SK-N-SH (cell line): ENCODE data around the gene LRRC45. TPM values are rescaled to one million over a fixed set of nuclear protein-coding genes. Genes with fewer than 3 reads are reported as not detected.

ENCODE experiments used
- CTCF ChIA-PET: fragments of 300-600, 350-600 bp; formaldehyde crosslinking; extraction: SDS; loops from one replicate; lab custom pipeline; 2021; lab: Yijun Ruan, JAX
- POLR2A ChIA-PET: fragments of 350-600 bp; sonication (Branson Sonifier 250); formaldehyde crosslinking; extraction: SDS; loops from one replicate; lab custom pipeline; 2020; ENCODE audit warnings: antibody characterized with exemption, inconsistent platforms; lab: Yijun Ruan, JAX
- DNase-seq: peaks from one replicate; pipeline ENCODE4 v3.0.0; 2012
- H2AFZ ChIP-seq: fragments of 200-600 bp; sonication (generic); 2 replicates; pipeline ENCODE4 v1.8.1; 2016; ENCODE audit warnings: antibody characterized with exemption, mild to moderate bottlenecking, low read depth
- H3F3A ChIP-seq: fragments of 200-600 bp; sonication (generic); replicated peaks from 2 replicates; pipeline ENCODE3; 2016; ENCODE audit warnings: antibody characterized with exemption, mild to moderate bottlenecking; ENCODE audit not compliant: insufficient read depth
- H3K27ac ChIP-seq, 2 experiments: fragments of 200-500 bp in 1 of 2; fragments of 200-600 bp in 1 of 2; sonication (Bioruptor generic) in 1 of 2; sonication (generic), shearing (Covaris generic) in 1 of 2; 2 replicates each; pipeline versions ENCODE4 v1.5.1 to v1.6.1; 2014 to 2016; ENCODE audit warnings: low read depth in 2 of 2, inconsistent platforms in 1 of 2, low read length in 1 of 2, mild to moderate bottlenecking in 1 of 2, mixed read lengths in 1 of 2
- H3K27me3 ChIP-seq: fragments of 200-600 bp; sonication (generic), shearing (Covaris generic); 2 replicates; pipeline ENCODE4 v1.6.1; 2016; ENCODE audit warnings: mixed run types; ENCODE audit not compliant: insufficient read depth
- H3K36me3 ChIP-seq, 2 experiments: fragments of 200-500 bp in 1 of 2; fragments of 200-600 bp in 1 of 2; sonication (Bioruptor generic) in 1 of 2; sonication (generic) in 1 of 2; replicated peaks in 1 of 2; 2 replicates each; pipeline versions ENCODE3 to v1.5.1; 2014 to 2016; ENCODE audit warnings: low read length in 1 of 2, mild to moderate bottlenecking in 1 of 2; ENCODE audit not compliant: insufficient read depth in 2 of 2, control insufficient read depth in 1 of 2
- H3K4me1 ChIP-seq, 2 experiments: fragments of 200-500 bp in 1 of 2; fragments of 200-600 bp in 1 of 2; sonication (Bioruptor generic) in 1 of 2; sonication (generic), shearing (Covaris generic) in 1 of 2; 2 replicates each; pipeline versions ENCODE4 v1.5.1 to v1.6.1; 2014 to 2016; ENCODE audit warnings: low read depth in 1 of 2, low read length in 1 of 2, mixed run types in 1 of 2; ENCODE audit not compliant: insufficient read depth in 2 of 2, control insufficient read depth in 1 of 2
- H3K4me2 ChIP-seq: fragments of 200-600 bp; sonication (generic), shearing (Covaris generic); 2 replicates; pipeline ENCODE4 v1.6.1; 2017; ENCODE audit warnings: mixed run types
- H3K4me3 ChIP-seq, 2 experiments: fragments of 200-500 bp in 1 of 2; fragments of 200-600 bp in 1 of 2; sonication (Bioruptor generic) in 1 of 2; sonication (generic), shearing (Covaris generic) in 1 of 2; 2 replicates each; pipeline versions ENCODE4 v1.5.1 to v1.8.1; 2014 to 2016; ENCODE audit warnings: low read depth in 2 of 2, inconsistent platforms in 1 of 2, low read length in 1 of 2, mild to moderate bottlenecking in 1 of 2, mixed read lengths in 1 of 2, moderate library complexity in 1 of 2
- H3K79me2 ChIP-seq: fragments of 200-600 bp; sonication (generic); 2 replicates; pipeline ENCODE4 v1.8.1; 2017; ENCODE audit warnings: mild to moderate bottlenecking; ENCODE audit not compliant: insufficient read depth
- H3K9ac ChIP-seq: fragments of 200-600 bp; sonication (generic); 2 replicates; pipeline ENCODE4 v1.6.1; 2017; ENCODE audit warnings: mixed run types
- H3K9me2 ChIP-seq: fragments of 200-600 bp; sonication (generic); 2 replicates; pipeline ENCODE4 v1.6.1; 2017; ENCODE audit warnings: mixed run types
- H3K9me3 ChIP-seq: fragments of 200-600 bp; sonication (generic); 2 replicates; pipeline ENCODE4 v1.6.1; 2017; ENCODE audit warnings: mixed run types, mild to moderate bottlenecking, moderate library complexity
- H4K20me1 ChIP-seq: fragments of 200-600 bp; sonication (generic); 2 replicates; pipeline ENCODE4 v1.6.1; 2017; ENCODE audit warnings: mild to moderate bottlenecking, mixed run types; ENCODE audit not compliant: insufficient read depth
- EP300 ChIP-seq, 2 experiments: IDR thresholded peaks; 2 replicates each; pipeline versions ENCODE4 v1.4.0 to v1.6.1; 2012; ENCODE audit warnings: borderline replicate concordance in 1 of 2, low read depth in 1 of 2, low read length in 1 of 2
- EZH2phosphoT487 ChIP-seq: fragments of 200-600 bp; sonication (generic); IDR thresholded peaks from 2 replicates; pipeline ENCODE4 v1.6.1; 2017; ENCODE audit warnings: low read depth, mixed run types, mild to moderate bottlenecking, antibody characterized with exemption, moderate library complexity, borderline replicate concordance
- JUND ChIP-seq: IDR thresholded peaks from 2 replicates; pipeline ENCODE4 v1.4.0; 2012
- RCOR1 ChIP-seq: fragments of 150-350 bp; IDR thresholded peaks from 2 replicates; pipeline ENCODE4 v1.6.1; 2017; ENCODE audit warnings: antibody characterized with exemption, low read length
- YY1 ChIP-seq: IDR thresholded peaks from 2 replicates; pipeline ENCODE4 v1.4.0; 2012; ENCODE audit warnings: low read depth, mild to moderate bottlenecking
- WGBS: methylation state at CpG from one replicate; pipeline ENCODE4 v1.1.6; 2017; ENCODE audit warnings: low lambda C conversion rate; 5-methylcytosine and 5-hydroxymethylcytosine counted together
- polyA plus RNA-seq, 3 experiments: library from polyadenylated mRNA; depleted of rRNA; stranded (reverse); fragments of >200 nt; gene quantifications; 2 replicates each; pipeline ENCODE4 v1.2.3, GENCODE V29; 2012
- TF ChIP-seq, protein P1 (sequence below): fragments of 150-350 bp; IDR thresholded peaks from 2 replicates; pipeline ENCODE4 v1.6.1; 2016; ENCODE audit warnings: mild to moderate bottlenecking, low read depth, low read length
- TF ChIP-seq, protein P2 (sequence below): fragments of 200-600 bp; sonication (generic); IDR thresholded peaks from 2 replicates; pipeline ENCODE4 v1.6.1; 2017; ENCODE audit warnings: antibody characterized with exemption, mild to moderate bottlenecking, moderate library complexity

Gene LRRC45
- polyA plus RNA-seq, 1 of the 3 experiments (the other 2 are of a cell fraction), result 31.5 TPM

DNA sequence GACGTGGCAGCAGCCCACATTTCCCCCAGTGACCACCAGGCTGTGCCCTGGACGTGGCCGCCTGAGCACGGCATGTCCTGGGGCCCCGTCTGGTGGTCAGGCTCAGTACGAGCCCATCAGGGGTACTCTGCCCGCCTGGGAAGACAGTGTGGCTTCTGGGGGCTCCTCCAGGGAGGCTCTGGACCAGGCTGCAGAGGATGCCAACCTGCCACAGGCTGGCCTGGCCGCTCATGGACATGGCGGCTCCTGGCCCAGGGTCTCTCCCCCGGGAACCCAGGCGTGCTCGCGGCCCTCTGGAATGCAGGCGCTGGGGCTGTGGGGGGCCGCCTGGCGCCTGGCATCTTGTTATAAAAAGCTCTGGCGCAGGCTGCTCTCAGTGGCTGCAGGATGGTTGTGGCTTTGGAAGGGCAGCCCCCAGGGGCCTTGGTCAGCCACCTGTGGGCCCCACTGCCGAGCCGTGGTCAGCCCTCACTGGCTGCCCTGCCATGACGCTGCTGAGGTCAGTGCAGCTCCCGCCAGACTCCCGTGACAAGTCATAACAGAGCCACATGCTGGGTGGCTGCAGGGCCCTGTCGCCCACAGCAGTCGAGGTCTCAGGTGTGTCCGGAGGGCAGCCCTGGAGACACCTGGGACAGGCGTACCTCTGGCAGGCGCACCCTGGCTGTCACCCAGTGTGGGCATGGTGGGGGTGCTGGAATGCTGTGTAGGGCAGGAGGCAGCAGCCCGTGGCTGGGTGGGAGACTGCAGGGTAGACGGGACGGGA lies 15.4 kb upstream of the LRRC45 start:
- peak overlapping the region; percentile 69; the same call in 1 of the 2 replicates for H3K9ac ChIP-seq
- H3K36me3 ChIP-seq, result no peaks in the 10 kb centered on the region
- no peaks in the 10 kb centered on the region for H3K9me3 ChIP-seq
- peaks cover 6% of the 10 kb centered on the region; the same call in 1 of the 2 replicates for H3K79me2 ChIP-seq
- H4K20me1 ChIP-seq, result no peaks in the 10 kb centered on the region
- no peaks in the 10 kb centered on the region for H3K27me3 ChIP-seq
- H3K4me3 ChIP-seq, result no peak overlapping the region
- TF ChIP-seq EP300 (IDR thresholded peaks at IDR 0.05; ENCODE audit: borderline replicate concordance in 1 of 2, low read depth in 1 of 2, low read length in 1 of 2), result no peak
- TF ChIP-seq, protein P1, sequence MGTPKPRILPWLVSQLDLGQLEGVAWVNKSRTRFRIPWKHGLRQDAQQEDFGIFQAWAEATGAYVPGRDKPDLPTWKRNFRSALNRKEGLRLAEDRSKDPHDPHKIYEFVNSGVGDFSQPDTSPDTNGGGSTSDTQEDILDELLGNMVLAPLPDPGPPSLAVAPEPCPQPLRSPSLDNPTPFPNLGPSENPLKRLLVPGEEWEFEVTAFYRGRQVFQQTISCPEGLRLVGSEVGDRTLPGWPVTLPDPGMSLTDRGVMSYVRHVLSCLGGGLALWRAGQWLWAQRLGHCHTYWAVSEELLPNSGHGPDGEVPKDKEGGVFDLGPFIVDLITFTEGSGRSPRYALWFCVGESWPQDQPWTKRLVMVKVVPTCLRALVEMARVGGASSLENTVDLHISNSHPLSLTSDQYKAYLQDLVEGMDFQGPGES, result no peak
- TF ChIP-seq, protein P2, sequence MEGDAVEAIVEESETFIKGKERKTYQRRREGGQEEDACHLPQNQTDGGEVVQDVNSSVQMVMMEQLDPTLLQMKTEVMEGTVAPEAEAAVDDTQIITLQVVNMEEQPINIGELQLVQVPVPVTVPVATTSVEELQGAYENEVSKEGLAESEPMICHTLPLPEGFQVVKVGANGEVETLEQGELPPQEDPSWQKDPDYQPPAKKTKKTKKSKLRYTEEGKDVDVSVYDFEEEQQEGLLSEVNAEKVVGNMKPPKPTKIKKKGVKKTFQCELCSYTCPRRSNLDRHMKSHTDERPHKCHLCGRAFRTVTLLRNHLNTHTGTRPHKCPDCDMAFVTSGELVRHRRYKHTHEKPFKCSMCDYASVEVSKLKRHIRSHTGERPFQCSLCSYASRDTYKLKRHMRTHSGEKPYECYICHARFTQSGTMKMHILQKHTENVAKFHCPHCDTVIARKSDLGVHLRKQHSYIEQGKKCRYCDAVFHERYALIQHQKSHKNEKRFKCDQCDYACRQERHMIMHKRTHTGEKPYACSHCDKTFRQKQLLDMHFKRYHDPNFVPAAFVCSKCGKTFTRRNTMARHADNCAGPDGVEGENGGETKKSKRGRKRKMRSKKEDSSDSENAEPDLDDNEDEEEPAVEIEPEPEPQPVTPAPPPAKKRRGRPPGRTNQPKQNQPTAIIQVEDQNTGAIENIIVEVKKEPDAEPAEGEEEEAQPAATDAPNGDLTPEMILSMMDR, result peak; percentile 23; the same call in 1 of the 2 replicates
- TF ChIP-seq RCOR1, result no peak
- H2AFZ ChIP-seq, result no peak overlapping the region
- peak overlapping the region; percentile 60; the same call in 1 of the 2 replicates for H3K4me2 ChIP-seq
- no peaks in the 10 kb centered on the region for H3K9me2 ChIP-seq
- WGBS, result 97% methylated on average over 15 of the region's 30 CpGs
- peak overlapping the region in 1 of 2 experiments; percentile 63; a peak in 2 of 4 replicates for H3K27ac ChIP-seq
- CTCF ChIA-PET, result interaction anchor here (0.6 to 35.7 kb wide), 5 partner anchors 14 to 229 kb away, joined by 3 to 1216 read pairs (median 4); partner anchors contain the start of genes CENPX, LRRC45 and NOTUM
- H3F3A ChIP-seq, result peaks cover 19% of the 10 kb centered on the region
- peaks cover 19 to 41% of the 10 kb centered on the region in 2 experiments; a peak in 3 of 4 replicates for H3K4me1 ChIP-seq
- DNase-seq, result no peak
- POLR2A ChIA-PET, result no interaction called here

DNA sequence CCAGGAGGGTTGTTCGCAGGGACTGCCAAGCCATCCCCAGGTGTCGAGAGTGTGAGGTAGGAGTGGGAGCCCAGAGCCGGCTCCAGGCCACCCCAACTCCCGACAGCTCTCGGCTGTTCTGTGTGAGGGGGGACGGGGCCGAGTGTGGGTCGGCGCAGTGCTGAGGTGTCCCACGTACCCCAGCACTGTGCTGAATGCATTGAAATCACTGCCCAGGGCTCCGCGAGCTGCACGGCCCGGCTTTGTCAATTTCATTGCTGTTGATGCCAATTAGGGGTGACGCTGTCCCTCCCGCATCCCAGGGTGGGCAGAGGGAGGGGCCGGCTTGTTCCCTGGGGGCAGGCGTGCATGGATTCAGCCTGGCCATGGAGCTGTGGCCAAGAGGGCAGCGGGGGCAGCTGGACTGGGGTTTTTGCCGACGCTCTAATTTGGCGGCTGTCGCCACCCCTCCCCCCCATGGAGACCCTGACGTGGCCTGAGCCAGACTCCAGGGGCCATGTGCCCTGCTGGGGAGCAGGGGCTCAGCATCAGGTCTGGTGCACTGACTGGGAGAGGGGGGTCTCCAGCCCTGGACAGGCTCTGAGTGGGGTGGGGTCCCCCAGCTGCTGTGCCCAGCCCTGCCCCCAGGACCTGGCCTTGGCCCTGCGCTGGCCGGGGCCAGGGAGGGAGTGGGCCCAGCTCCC lies 14.7 kb upstream of the LRRC45 start:
- Histone ChIP-seq H3K27me3 (no peaks in the 10 kb centered on the region), H3K4me2 (no peak overlapping the region), H3K9me3 (no peaks in the 10 kb centered on the region), H2AFZ (no peak overlapping the region), H3K4me3 (no peak overlapping the region), H3K79me2 (peaks cover 5% of the 10 kb centered on the region; the same call in 1 of the 2 replicates), H3F3A (peaks cover 11% of the 10 kb centered on the region), H3K9ac (no peak overlapping the region), H4K20me1 (no peaks in the 10 kb centered on the region), H3K4me1 (peaks cover 25 to 34% of the 10 kb centered on the region in 2 experiments; a peak in 3 of 4 replicates), H3K27ac (no peak overlapping the region), H3K9me2 (no peaks in the 10 kb centered on the region), H3K36me3 (no peaks in the 10 kb centered on the region)
- CTCF ChIA-PET, result interaction anchor here (0.6 to 35.7 kb wide), 6 partner anchors 13 to 228 kb away, joined by 3 to 1216 read pairs (median 4); partner anchors contain the start of genes CENPX, LRRC45 and NOTUM
- 93% methylated on average over 21 of the region's 26 CpGs for WGBS
- TF ChIP-seq JUND (no peak), EZH2phosphoT487 (no peak), YY1 (no peak)
- POLR2A ChIA-PET, result no interaction called here
- peak; percentile 79 for DNase-seq
